OCI-LY7 (cell line): ENCODE measurements around the gene NEK4.

Source experiments
- EZH2phosphoT487 ChIP-seq: fragments of 200-600 bp; sonication (generic); IDR thresholded peaks from 2 replicates; pipeline ENCODE4 v1.6.1; 2018; ENCODE audit warnings: low read depth, borderline replicate concordance, mild to moderate bottlenecking, mixed run types, antibody characterized with exemption, low read length, moderate library complexity, mixed read lengths
- TF ChIP-seq, protein P1 (sequence below): fragments of 200-600 bp; sonication (generic); conservative IDR thresholded peaks from 2 replicates; pipeline ENCODE4 v1.5.1; 2014; ENCODE audit warnings: mild to moderate bottlenecking, antibody characterized with exemption, low read length, moderate library complexity, mixed read lengths

GRCh38 chr3:52792961-52793695 lies 22.4 kb upstream of the NEK4 start:
- TF ChIP-seq, protein P1, sequence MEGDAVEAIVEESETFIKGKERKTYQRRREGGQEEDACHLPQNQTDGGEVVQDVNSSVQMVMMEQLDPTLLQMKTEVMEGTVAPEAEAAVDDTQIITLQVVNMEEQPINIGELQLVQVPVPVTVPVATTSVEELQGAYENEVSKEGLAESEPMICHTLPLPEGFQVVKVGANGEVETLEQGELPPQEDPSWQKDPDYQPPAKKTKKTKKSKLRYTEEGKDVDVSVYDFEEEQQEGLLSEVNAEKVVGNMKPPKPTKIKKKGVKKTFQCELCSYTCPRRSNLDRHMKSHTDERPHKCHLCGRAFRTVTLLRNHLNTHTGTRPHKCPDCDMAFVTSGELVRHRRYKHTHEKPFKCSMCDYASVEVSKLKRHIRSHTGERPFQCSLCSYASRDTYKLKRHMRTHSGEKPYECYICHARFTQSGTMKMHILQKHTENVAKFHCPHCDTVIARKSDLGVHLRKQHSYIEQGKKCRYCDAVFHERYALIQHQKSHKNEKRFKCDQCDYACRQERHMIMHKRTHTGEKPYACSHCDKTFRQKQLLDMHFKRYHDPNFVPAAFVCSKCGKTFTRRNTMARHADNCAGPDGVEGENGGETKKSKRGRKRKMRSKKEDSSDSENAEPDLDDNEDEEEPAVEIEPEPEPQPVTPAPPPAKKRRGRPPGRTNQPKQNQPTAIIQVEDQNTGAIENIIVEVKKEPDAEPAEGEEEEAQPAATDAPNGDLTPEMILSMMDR = no peak
- TF ChIP-seq EZH2phosphoT487 = no peak
